ENCODE data around the gene NID2.

- TF ChIP-seq, protein P1, sequence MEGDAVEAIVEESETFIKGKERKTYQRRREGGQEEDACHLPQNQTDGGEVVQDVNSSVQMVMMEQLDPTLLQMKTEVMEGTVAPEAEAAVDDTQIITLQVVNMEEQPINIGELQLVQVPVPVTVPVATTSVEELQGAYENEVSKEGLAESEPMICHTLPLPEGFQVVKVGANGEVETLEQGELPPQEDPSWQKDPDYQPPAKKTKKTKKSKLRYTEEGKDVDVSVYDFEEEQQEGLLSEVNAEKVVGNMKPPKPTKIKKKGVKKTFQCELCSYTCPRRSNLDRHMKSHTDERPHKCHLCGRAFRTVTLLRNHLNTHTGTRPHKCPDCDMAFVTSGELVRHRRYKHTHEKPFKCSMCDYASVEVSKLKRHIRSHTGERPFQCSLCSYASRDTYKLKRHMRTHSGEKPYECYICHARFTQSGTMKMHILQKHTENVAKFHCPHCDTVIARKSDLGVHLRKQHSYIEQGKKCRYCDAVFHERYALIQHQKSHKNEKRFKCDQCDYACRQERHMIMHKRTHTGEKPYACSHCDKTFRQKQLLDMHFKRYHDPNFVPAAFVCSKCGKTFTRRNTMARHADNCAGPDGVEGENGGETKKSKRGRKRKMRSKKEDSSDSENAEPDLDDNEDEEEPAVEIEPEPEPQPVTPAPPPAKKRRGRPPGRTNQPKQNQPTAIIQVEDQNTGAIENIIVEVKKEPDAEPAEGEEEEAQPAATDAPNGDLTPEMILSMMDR (IDR thresholded peaks at IDR 0.05): no peak
- TF ChIP-seq POLR2A (IDR thresholded peaks at IDR 0.05): no peak
Measured at GRCh38 chr14:52079239-52079959, 10.5 kb upstream of the NID2 start.

Data from testis (tissue), 2 donors.